ENCODE data around the gene CARS2.

CARS2 gene

DNA sequence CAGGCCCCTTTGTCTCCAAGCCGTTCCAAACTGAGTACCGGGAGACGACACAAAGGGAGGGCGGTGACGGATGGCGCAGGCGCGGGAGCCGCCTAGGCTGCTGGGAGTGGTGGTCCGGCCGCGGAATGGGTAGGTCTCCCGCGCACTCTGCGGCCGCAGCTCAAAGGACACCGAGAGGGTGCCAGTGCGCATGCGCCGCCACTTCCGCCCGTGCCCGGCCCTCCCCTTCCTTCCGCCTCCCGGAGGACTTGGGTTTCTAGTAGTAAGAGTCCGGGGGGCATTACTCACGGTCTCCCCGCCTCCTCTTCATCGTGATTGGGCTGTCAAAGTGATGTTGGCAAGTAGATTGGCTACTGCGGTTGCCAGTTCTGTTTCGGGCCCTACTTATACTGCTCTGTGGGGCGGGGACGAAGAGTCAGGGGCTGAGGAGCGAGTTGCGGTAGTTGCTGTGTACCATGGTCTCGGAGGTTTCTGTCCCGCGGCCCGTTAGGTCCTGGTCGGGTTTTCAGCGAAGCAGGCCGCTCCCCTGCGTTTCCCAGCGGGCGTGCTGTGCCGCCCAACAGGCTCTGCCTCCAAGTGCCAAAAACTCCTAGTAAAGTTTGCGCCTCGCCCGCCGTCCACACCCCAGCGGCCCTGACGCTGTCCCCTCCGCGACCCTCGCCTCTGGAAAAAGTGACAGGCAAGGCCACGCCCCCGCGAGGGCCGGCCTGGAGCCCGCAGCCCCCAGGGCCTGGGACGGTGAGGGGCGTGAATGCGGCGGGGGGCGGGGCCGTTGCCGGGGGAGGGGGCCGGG, 7.1 kb upstream of the CARS2 start (continued):
- TF ChIP-seq, protein P1, sequence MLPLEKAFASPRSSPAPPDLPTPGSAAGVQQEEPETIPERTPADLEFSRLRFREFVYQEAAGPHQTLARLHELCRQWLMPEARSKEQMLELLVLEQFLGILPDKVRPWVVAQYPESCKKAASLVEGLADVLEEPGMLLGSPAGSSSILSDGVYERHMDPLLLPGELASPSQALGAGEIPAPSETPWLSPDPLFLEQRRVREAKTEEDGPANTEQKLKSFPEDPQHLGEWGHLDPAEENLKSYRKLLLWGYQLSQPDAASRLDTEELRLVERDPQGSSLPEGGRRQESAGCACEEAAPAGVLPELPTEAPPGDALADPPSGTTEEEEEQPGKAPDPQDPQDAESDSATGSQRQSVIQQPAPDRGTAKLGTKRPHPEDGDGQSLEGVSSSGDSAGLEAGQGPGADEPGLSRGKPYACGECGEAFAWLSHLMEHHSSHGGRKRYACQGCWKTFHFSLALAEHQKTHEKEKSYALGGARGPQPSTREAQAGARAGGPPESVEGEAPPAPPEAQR (tag by site-specific recombination; IDR thresholded peaks at IDR 0.05), result no peak
- peak; percentile 93 for TF ChIP-seq GLIS1 (tag by site-specific recombination; IDR thresholded peaks at IDR 0.05)
- no peak for TF ChIP-seq ZNF155 (tag by site-specific recombination; IDR thresholded peaks at IDR 0.05)
- no peak for TF ChIP-seq ZNF624 (tag by site-specific recombination; IDR thresholded peaks at IDR 0.05)
- no peak for TF ChIP-seq ZNF555 (tag by site-specific recombination; conservative IDR thresholded peaks at IDR 0.05)
- peak; percentile 70 for TF ChIP-seq ZNF600 (tag by site-specific recombination; IDR thresholded peaks at IDR 0.05)
- TF ChIP-seq, protein P2, sequence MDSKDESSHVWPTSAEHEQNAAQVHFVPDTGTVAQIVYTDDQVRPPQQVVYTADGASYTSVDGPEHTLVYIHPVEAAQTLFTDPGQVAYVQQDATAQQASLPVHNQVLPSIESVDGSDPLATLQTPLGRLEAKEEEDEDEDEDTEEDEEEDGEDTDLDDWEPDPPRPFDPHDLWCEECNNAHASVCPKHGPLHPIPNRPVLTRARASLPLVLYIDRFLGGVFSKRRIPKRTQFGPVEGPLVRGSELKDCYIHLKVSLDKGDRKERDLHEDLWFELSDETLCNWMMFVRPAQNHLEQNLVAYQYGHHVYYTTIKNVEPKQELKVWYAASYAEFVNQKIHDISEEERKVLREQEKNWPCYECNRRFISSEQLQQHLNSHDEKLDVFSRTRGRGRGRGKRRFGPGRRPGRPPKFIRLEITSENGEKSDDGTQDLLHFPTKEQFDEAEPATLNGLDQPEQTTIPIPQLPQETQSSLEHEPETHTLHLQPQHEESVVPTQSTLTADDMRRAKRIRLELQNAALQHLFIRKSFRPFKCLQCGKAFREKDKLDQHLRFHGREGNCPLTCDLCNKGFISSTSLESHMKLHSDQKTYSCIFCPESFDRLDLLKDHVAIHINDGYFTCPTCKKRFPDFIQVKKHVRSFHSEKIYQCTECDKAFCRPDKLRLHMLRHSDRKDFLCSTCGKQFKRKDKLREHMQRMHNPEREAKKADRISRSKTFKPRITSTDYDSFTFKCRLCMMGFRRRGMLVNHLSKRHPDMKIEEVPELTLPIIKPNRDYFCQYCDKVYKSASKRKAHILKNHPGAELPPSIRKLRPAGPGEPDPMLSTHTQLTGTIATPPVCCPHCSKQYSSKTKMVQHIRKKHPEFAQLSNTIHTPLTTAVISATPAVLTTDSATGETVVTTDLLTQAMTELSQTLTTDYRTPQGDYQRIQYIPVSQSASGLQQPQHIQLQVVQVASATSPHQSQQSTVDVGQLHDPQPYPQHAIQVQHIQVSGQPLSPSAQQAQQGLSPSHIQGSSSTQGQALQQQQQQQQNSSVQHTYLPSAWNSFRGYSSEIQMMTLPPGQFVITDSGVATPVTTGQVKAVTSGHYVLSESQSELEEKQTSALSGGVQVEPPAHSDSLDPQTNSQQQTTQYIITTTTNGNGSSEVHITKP (tag by site-specific recombination; IDR thresholded peaks at IDR 0.05), result no peak
- TF ChIP-seq ZNF16 (tag by site-specific recombination; IDR thresholded peaks at IDR 0.05; ENCODE audit: low read depth), result no peak
- TF ChIP-seq ZNF701 (tag by site-specific recombination; IDR thresholded peaks at IDR 0.05), result no peak
- peak; percentile 96 for TF ChIP-seq ZNF501 (tag by site-specific recombination; IDR thresholded peaks at IDR 0.05)
- TF ChIP-seq ZNF792 (tag by site-specific recombination; IDR thresholded peaks at IDR 0.05), result no peak
- TF ChIP-seq REPIN1 (tag by site-specific recombination; IDR thresholded peaks at IDR 0.05; ENCODE audit: low read depth), result no peak
- TF ChIP-seq, protein P3, sequence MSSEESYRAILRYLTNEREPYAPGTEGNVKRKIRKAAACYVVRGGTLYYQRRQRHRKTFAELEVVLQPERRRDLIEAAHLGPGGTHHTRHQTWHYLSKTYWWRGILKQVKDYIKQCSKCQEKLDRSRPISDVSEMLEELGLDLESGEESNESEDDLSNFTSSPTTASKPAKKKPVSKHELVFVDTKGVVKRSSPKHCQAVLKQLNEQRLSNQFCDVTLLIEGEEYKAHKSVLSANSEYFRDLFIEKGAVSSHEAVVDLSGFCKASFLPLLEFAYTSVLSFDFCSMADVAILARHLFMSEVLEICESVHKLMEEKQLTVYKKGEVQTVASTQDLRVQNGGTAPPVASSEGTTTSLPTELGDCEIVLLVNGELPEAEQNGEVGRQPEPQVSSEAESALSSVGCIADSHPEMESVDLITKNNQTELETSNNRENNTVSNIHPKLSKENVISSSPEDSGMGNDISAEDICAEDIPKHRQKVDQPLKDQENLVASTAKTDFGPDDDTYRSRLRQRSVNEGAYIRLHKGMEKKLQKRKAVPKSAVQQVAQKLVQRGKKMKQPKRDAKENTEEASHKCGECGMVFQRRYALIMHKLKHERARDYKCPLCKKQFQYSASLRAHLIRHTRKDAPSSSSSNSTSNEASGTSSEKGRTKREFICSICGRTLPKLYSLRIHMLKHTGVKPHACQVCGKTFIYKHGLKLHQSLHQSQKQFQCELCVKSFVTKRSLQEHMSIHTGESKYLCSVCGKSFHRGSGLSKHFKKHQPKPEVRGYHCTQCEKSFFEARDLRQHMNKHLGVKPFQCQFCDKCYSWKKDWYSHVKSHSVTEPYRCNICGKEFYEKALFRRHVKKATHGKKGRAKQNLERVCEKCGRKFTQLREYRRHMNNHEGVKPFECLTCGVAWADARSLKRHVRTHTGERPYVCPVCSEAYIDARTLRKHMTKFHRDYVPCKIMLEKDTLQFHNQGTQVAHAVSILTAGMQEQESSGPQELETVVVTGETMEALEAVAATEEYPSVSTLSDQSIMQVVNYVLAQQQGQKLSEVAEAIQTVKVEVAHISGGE (tag by site-specific recombination; conservative IDR thresholded peaks at IDR 0.05; ENCODE audit: low read depth), result peak; percentile 31
- no peak for TF ChIP-seq ZNF837 (tag by site-specific recombination; IDR thresholded peaks at IDR 0.05)
- TF ChIP-seq ZNF23 (tag by site-specific recombination; IDR thresholded peaks at IDR 0.05; ENCODE audit: borderline replicate concordance), result no peak
- TF ChIP-seq EGR2 (tag by site-specific recombination; IDR thresholded peaks at IDR 0.05; ENCODE audit: low read depth), result 0 out of 2 replicates have a peak, but pooled peaks have one; percentile 5
- TF ChIP-seq ZNF146 (tag by site-specific recombination; IDR thresholded peaks at IDR 0.05), result no peak
- TF ChIP-seq ZSCAN30 (tag by site-specific recombination; IDR thresholded peaks at IDR 0.05), result peak; percentile 92
- no peak for TF ChIP-seq ZNF211 (tag by site-specific recombination; IDR thresholded peaks at IDR 0.05; ENCODE audit: low read depth)
- TF ChIP-seq SP3 (tag by site-specific recombination; IDR thresholded peaks at IDR 0.05), result peak; percentile 78
- TF ChIP-seq, protein P4, sequence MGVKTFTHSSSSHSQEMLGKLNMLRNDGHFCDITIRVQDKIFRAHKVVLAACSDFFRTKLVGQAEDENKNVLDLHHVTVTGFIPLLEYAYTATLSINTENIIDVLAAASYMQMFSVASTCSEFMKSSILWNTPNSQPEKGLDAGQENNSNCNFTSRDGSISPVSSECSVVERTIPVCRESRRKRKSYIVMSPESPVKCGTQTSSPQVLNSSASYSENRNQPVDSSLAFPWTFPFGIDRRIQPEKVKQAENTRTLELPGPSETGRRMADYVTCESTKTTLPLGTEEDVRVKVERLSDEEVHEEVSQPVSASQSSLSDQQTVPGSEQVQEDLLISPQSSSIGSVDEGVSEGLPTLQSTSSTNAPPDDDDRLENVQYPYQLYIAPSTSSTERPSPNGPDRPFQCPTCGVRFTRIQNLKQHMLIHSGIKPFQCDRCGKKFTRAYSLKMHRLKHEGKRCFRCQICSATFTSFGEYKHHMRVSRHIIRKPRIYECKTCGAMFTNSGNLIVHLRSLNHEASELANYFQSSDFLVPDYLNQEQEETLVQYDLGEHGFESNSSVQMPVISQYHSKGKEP (tag by site-specific recombination; IDR thresholded peaks at IDR 0.05), result peak; percentile 28; the same call in 1 of the 2 replicates
- TF ChIP-seq, protein P5, sequence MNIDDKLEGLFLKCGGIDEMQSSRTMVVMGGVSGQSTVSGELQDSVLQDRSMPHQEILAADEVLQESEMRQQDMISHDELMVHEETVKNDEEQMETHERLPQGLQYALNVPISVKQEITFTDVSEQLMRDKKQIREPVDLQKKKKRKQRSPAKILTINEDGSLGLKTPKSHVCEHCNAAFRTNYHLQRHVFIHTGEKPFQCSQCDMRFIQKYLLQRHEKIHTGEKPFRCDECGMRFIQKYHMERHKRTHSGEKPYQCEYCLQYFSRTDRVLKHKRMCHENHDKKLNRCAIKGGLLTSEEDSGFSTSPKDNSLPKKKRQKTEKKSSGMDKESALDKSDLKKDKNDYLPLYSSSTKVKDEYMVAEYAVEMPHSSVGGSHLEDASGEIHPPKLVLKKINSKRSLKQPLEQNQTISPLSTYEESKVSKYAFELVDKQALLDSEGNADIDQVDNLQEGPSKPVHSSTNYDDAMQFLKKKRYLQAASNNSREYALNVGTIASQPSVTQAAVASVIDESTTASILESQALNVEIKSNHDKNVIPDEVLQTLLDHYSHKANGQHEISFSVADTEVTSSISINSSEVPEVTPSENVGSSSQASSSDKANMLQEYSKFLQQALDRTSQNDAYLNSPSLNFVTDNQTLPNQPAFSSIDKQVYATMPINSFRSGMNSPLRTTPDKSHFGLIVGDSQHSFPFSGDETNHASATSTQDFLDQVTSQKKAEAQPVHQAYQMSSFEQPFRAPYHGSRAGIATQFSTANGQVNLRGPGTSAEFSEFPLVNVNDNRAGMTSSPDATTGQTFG (tag by site-specific recombination; IDR thresholded peaks at IDR 0.05; ENCODE audit: borderline replicate concordance), result no peak
- TF ChIP-seq, protein P6, sequence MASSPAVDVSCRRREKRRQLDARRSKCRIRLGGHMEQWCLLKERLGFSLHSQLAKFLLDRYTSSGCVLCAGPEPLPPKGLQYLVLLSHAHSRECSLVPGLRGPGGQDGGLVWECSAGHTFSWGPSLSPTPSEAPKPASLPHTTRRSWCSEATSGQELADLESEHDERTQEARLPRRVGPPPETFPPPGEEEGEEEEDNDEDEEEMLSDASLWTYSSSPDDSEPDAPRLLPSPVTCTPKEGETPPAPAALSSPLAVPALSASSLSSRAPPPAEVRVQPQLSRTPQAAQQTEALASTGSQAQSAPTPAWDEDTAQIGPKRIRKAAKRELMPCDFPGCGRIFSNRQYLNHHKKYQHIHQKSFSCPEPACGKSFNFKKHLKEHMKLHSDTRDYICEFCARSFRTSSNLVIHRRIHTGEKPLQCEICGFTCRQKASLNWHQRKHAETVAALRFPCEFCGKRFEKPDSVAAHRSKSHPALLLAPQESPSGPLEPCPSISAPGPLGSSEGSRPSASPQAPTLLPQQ (tag by site-specific recombination; IDR thresholded peaks at IDR 0.05), result 0 out of 2 replicates have a peak, but pooled peaks have one; percentile 34
- no peak for TF ChIP-seq MZF1 (tag by site-specific recombination; IDR thresholded peaks at IDR 0.05; ENCODE audit: borderline replicate concordance)

Measured in HEK293 (cell line).